Stimulated activated CD8-positive, alpha-beta memory T cell treated with anti-CD3 and anti-CD28 coated beads, Interleukin-12 subunit alpha, Interleukin-12 subunit beta, amount 100 ng/mL, for 4 hours (primary cell): Measurements from ENCODE around the gene USP53.
A peak's percentile ranks its signal among the peaks of the same experiment; 100 is the strongest.
"Not testable (repeated sequence)": the region's sequence is repeated elsewhere in the genome, so short reads cannot be mapped to it uniquely, and the experiment has no call there.

ENCODE experiments used
- DNase-seq: peaks from one replicate; pipeline ENCODE4 v3.0.0-alpha.2; 2020; ENCODE audit warnings: low read depth

The USP53 gene

GRCh38 chr4:119212234-119212963 lies at the start of gene USP53:
Gene USP53 (plus strand): TSS chr4:119212713. CDS start chr4:119239760, 27,047 bp downstream.
- DNase-seq: peak; percentile 93

- DNase-seq: no peak
Measured at GRCh38 chr4:119165767-119166166, 46.7 kb upstream of the USP53 start.

GRCh38 chr4:119170195-119170594 lies 42.3 kb upstream of the USP53 start:
- DNase-seq: no peak

GRCh38 chr4:119172223-119172622 lies 40.3 kb upstream of the USP53 start:
- no peak for DNase-seq

GRCh38 chr4:119173729-119174361 lies 38.7 kb upstream of the USP53 start:
- DNase-seq: not testable (repeated sequence)

GRCh38 chr4:119179011-119179410 lies 33.5 kb upstream of the USP53 start:
- no peak for DNase-seq

GRCh38 chr4:119184128-119184527 lies 28.4 kb upstream of the USP53 start:
- DNase-seq: no peak

GRCh38 chr4:119189638-119190037 lies 22.9 kb upstream of the USP53 start:
- DNase-seq: no peak

GRCh38 chr4:119190354-119190753 lies 22.2 kb upstream of the USP53 start:
- no peak for DNase-seq

GRCh38 chr4:119191505-119191904 lies 21.0 kb upstream of the USP53 start:
- DNase-seq: no peak

- no peak for DNase-seq
Measured at GRCh38 chr4:119197772-119198212, 14.7 kb upstream of the USP53 start.

GRCh38 chr4:119204916-119205315 lies 7.6 kb upstream of the USP53 start:
- DNase-seq: no peak

- no peak for DNase-seq
Measured at GRCh38 chr4:119205690-119206089, 6.8 kb upstream of the USP53 start.

- DNase-seq: no peak
Measured at GRCh38 chr4:119206178-119206577, 6.3 kb upstream of the USP53 start.

GRCh38 chr4:119207051-119207450 lies 5.5 kb upstream of the USP53 start:
- no peak for DNase-seq

GRCh38 chr4:119209077-119209476 lies 3.4 kb upstream of the USP53 start:
- no peak for DNase-seq

GRCh38 chr4:119209586-119209985 lies 2.9 kb upstream of the USP53 start:
- DNase-seq: no peak

- DNase-seq: no peak
Measured at GRCh38 chr4:119210775-119211174, 1.7 kb upstream of the USP53 start.

GRCh38 chr4:119211867-119212233 lies 663 bp upstream of the USP53 start:
- DNase-seq: no peak

- DNase-seq: peak; percentile 41
Measured at GRCh38 chr4:119212964-119213606, 572 bp downstream of the USP53 start.

GRCh38 chr4:119218093-119218492 lies 5.6 kb downstream of the USP53 start:
- no peak for DNase-seq

GRCh38 chr4:119221412-119221811 lies 8.9 kb downstream of the USP53 start:
- no peak for DNase-seq

GRCh38 chr4:119227690-119228089 lies 15.2 kb downstream of the USP53 start:
- no peak for DNase-seq
